Measurements from ENCODE around the gene GLDN. TPM values are rescaled to one million over a fixed set of nuclear protein-coding genes. Genes with fewer than 3 reads are reported as not detected.

GLDN gene
- total RNA-seq, 4 donors from 2014 or later = 2.2 to 9.9 (median 4.3) TPM

GRCh38 chr15:51335087-51335486 is 6.4 kb upstream of the GLDN start:
- no peaks in the 10 kb centered on the region for H3K9me3 ChIP-seq
- TF ChIP-seq POLR2A (IDR thresholded peaks at IDR 0.05; ENCODE audit: low read depth) = no peak
- no peak for TF ChIP-seq EP300 (IDR thresholded peaks at IDR 0.05)
- no peak for TF ChIP-seq POLR2AphosphoS5 (IDR thresholded peaks at IDR 0.05)
- TF ChIP-seq, protein P1, sequence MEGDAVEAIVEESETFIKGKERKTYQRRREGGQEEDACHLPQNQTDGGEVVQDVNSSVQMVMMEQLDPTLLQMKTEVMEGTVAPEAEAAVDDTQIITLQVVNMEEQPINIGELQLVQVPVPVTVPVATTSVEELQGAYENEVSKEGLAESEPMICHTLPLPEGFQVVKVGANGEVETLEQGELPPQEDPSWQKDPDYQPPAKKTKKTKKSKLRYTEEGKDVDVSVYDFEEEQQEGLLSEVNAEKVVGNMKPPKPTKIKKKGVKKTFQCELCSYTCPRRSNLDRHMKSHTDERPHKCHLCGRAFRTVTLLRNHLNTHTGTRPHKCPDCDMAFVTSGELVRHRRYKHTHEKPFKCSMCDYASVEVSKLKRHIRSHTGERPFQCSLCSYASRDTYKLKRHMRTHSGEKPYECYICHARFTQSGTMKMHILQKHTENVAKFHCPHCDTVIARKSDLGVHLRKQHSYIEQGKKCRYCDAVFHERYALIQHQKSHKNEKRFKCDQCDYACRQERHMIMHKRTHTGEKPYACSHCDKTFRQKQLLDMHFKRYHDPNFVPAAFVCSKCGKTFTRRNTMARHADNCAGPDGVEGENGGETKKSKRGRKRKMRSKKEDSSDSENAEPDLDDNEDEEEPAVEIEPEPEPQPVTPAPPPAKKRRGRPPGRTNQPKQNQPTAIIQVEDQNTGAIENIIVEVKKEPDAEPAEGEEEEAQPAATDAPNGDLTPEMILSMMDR (IDR thresholded peaks at IDR 0.05) = no peak
- DNase-seq (ENCODE audit: extremely low spot score) = no peak
- peaks cover 43 to 71% (median 59%) of the 10 kb centered on the region in 4 donors for H3K4me1 ChIP-seq
- no peaks in the 10 kb centered on the region for H3K36me3 ChIP-seq
- WGBS = 91% methylated on average over 5 of the region's 5 CpGs
- intact Hi-C loops (cut with DNase I) = no loop called here
- peak overlapping the region in 3 of 4 donors; percentile 42 to 71 (median 70) for H3K27ac ChIP-seq (replicated peaks in 1 of 4)
- no peaks in the 10 kb centered on the region for H3K27me3 ChIP-seq
- no peak overlapping the region for H3K4me3 ChIP-seq

GRCh38 chr15:51335538-51336410 is 5.7 kb upstream of the GLDN start:
- WGBS = 62% methylated on average over 9 of the region's 9 CpGs
- Histone ChIP-seq H3K4me1 (peaks cover 43 to 71% (median 59%) of the 10 kb centered on the region in 4 donors), H3K9me3 (no peaks in the 10 kb centered on the region), H3K36me3 (no peaks in the 10 kb centered on the region), H3K27ac (replicated peaks in 1 of 4) (peak overlapping the region; percentile 16 to 70 (median 54)), H3K27me3 (no peaks in the 10 kb centered on the region), H3K4me3 (no peak overlapping the region)
- TF ChIP-seq POLR2A (IDR thresholded peaks at IDR 0.05; ENCODE audit: low read depth) (no peak), POLR2AphosphoS5 (IDR thresholded peaks at IDR 0.05) (peak in 1 of 2 donors; percentile 17)
- TF ChIP-seq, protein P1 (IDR thresholded peaks at IDR 0.05) = peak in 2 of 3 experiments; percentile 2 to 43
- intact Hi-C loops (cut with DNase I) = no loop called here
- DNase-seq (ENCODE audit: extremely low spot score) = no peak

- DNase-seq (ENCODE audit: extremely low spot score) = no peak
- intact Hi-C loops (cut with DNase I) = no loop called here
- H3K4me1 ChIP-seq = peaks cover 48 to 65% (median 61%) of the 10 kb centered on the region in 4 donors
- no peaks in the 10 kb centered on the region for H3K36me3 ChIP-seq
- H3K27ac ChIP-seq (replicated peaks in 1 of 4) = peak within 1 kb of the TSS in 3 of 4 donors; percentile 34 to 70 (median 67)
- no peak for TF ChIP-seq POLR2A (IDR thresholded peaks at IDR 0.05; ENCODE audit: low read depth)
- no peak for TF ChIP-seq EP300 (IDR thresholded peaks at IDR 0.05)
- TF ChIP-seq POLR2AphosphoS5 (IDR thresholded peaks at IDR 0.05) = no peak
- TF ChIP-seq, protein P1 (IDR thresholded peaks at IDR 0.05) = no peak
- WGBS = 81% methylated on average over 6 of the region's 6 CpGs
- H3K4me3 ChIP-seq = no peak within 1 kb of the TSS
- H3K27me3 ChIP-seq = peaks cover 0 to 18% (median 0%) of the 10 kb centered on the region in 4 donors
- no peaks in the 10 kb centered on the region for H3K9me3 ChIP-seq
Measured at GRCh38 chr15:51338496-51338895, 3.0 kb upstream of the GLDN start, which contains the start of gene CYP19A1. Gene CYP19A1 (minus strand): TSS chr15:51338596. CDS start chr15:51242912, 95,684 bp downstream.

GRCh38 chr15:51342227-51342999 is 958 bp downstream of the GLDN start:
- H3K4me1 ChIP-seq = peaks cover 12 to 26% (median 22%) of the 10 kb centered on the region in 4 donors
- intact Hi-C loops (cut with DNase I) = no loop called here
- peak overlapping the region; percentile 53 to 61 (median 57) for H3K4me3 ChIP-seq
- H3K36me3 ChIP-seq = no peaks in the 10 kb centered on the region
- peaks cover 0 to 18% (median 0%) of the 10 kb centered on the region in 4 donors for H3K27me3 ChIP-seq
- no peak for DNase-seq (ENCODE audit: extremely low spot score)
- no peak for TF ChIP-seq POLR2A (IDR thresholded peaks at IDR 0.05; ENCODE audit: low read depth)
- no peaks in the 10 kb centered on the region for H3K9me3 ChIP-seq
- WGBS = 74% methylated on average over 16 of the region's 16 CpGs
- peak overlapping the region; percentile 37 to 69 (median 56) for H3K27ac ChIP-seq (replicated peaks in 1 of 4)

DNA sequence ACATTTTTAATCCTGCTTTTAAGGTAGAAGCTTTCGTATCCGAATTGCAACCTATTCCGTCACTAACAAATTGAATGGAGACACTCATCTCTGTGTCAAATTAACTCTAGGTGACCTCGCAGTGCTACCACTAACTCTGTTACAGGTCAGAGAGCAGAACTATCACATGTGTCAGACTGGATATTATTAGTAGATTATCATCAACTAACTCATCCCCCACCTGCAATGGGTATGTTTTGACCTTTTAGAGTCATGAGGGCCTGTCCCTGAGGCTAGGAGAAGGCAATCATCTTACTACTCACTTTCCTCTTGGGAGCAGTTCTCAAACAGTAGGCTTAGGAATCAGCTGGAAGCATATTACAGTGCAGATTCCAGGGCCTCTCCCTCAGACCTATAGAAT is 2.0 kb downstream of the GLDN start:
- Histone ChIP-seq H3K4me1 (peaks cover 12 to 23% (median 20%) of the 10 kb centered on the region in 4 donors), H3K27ac (replicated peaks in 1 of 4) (no peak overlapping the region), H3K27me3 (peaks cover 0 to 18% (median 0%) of the 10 kb centered on the region in 4 donors), H3K4me3 (no peak overlapping the region), H3K9me3 (no peaks in the 10 kb centered on the region), H3K36me3 (no peaks in the 10 kb centered on the region)
- intact Hi-C loops (cut with DNase I) = no loop called here
- WGBS = over 99% methylated on average over 4 of the region's 4 CpGs
- no peak for TF ChIP-seq POLR2A (IDR thresholded peaks at IDR 0.05; ENCODE audit: low read depth)
- no peak for TF ChIP-seq POLR2AphosphoS5 (IDR thresholded peaks at IDR 0.05)
- TF ChIP-seq, protein P1 (IDR thresholded peaks at IDR 0.05) = no peak
- no peak for TF ChIP-seq EP300 (IDR thresholded peaks at IDR 0.05)
- no peak for DNase-seq (ENCODE audit: extremely low spot score)
